Gastroesophageal sphincter (tissue), 3 donors: ENCODE measurements around the gene EPHB2.

Experiments used
- POLR2A ChIP-seq, 2 donors: fragments of 450-650 bp; IDR thresholded peaks; one replicate each; pipeline ENCODE4 v1.6.1; 2017; ENCODE audit warnings: antibody characterized with exemption in 2 of 2, mild to moderate bottlenecking in 2 of 2, moderate library complexity in 1 of 2
- POLR2AphosphoS5 ChIP-seq: sonication (generic); formaldehyde crosslinking; IDR thresholded peaks from one replicate; pipeline ENCODE4 v1.6.1; 2017; ENCODE audit warnings: antibody characterized with exemption
- TF ChIP-seq, protein P1 (sequence below), 4 experiments: fragments of 200-600 bp in 2 of 4; fragments of 450-650 bp in 2 of 4; sonication (generic) in 1 of 4; IDR thresholded peaks; one replicate each; pipeline ENCODE4 v1.5.1; 2017 to 2019; ENCODE audit warnings: antibody characterized with exemption in 4 of 4, mild to moderate bottlenecking in 2 of 4, moderate library complexity in 2 of 4

DNA sequence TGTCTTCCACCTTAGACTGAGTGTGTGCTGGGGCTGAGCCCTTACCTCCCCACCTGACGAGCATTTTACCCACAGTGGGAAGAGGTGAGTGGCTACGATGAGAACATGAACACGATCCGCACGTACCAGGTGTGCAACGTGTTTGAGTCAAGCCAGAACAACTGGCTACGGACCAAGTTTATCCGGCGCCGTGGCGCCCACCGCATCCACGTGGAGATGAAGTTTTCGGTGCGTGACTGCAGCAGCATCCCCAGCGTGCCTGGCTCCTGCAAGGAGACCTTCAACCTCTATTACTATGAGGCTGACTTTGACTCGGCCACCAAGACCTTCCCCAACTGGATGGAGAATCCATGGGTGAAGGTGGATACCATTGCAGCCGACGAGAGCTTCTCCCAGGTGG lies 73.7 kb downstream of the EPHB2 start:
- TF ChIP-seq, protein P1, sequence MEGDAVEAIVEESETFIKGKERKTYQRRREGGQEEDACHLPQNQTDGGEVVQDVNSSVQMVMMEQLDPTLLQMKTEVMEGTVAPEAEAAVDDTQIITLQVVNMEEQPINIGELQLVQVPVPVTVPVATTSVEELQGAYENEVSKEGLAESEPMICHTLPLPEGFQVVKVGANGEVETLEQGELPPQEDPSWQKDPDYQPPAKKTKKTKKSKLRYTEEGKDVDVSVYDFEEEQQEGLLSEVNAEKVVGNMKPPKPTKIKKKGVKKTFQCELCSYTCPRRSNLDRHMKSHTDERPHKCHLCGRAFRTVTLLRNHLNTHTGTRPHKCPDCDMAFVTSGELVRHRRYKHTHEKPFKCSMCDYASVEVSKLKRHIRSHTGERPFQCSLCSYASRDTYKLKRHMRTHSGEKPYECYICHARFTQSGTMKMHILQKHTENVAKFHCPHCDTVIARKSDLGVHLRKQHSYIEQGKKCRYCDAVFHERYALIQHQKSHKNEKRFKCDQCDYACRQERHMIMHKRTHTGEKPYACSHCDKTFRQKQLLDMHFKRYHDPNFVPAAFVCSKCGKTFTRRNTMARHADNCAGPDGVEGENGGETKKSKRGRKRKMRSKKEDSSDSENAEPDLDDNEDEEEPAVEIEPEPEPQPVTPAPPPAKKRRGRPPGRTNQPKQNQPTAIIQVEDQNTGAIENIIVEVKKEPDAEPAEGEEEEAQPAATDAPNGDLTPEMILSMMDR (IDR thresholded peaks at IDR 0.05) = no peak
- TF ChIP-seq POLR2AphosphoS5 (no peak), POLR2A (IDR thresholded peaks at IDR 0.05) (no peak)
